BJ (cell line): ENCODE measurements around the gene CHAT. TPM values are rescaled to one million over a fixed set of nuclear protein-coding genes. Genes with fewer than 3 reads are reported as not detected.

Source experiments
- CTCF ChIA-PET: fragments of 350-600 bp; formaldehyde crosslinking; extraction: SDS; loops from one replicate; lab custom pipeline; 2021; ENCODE audit warnings: antibody characterized with exemption, inconsistent platforms; lab: Yijun Ruan, JAX
- POLR2A ChIA-PET: fragments of 300-600 bp; sonication (Branson Sonifier 250); formaldehyde crosslinking; extraction: SDS; loops from one replicate; lab custom pipeline; 2021; ENCODE audit warnings: antibody characterized with exemption; lab: Charles Lee
- DNase-seq: peaks from one replicate; pipeline ENCODE4 v3.0.0-alpha.2; 2011; ENCODE audit warnings: low read depth
- H3K27me3 ChIP-seq: 2 replicates; pipeline ENCODE4 v1.6.0; 2011; ENCODE audit warnings: low read length; ENCODE audit not compliant: control insufficient read depth, insufficient read depth
- H3K36me3 ChIP-seq: 2 replicates; pipeline ENCODE4 v1.5.1; 2011; ENCODE audit warnings: low read length; ENCODE audit not compliant: control insufficient read depth, insufficient read depth
- H3K4me3 ChIP-seq: 2 replicates; pipeline ENCODE4 v1.5.1; 2011; ENCODE audit warnings: low read depth, mild to moderate bottlenecking, control low read depth, low read length
- CTCF ChIP-seq: IDR thresholded peaks from 2 replicates; pipeline ENCODE4 v1.5.1; 2011; ENCODE audit warnings: low read depth, mild to moderate bottlenecking, control low read depth, inconsistent platforms, low read length, moderate library complexity; ENCODE audit not compliant: insufficient read depth
- polyA plus RNA-seq: library from polyadenylated mRNA; depleted of rRNA; stranded (reverse); fragments of >200 nt; gene quantifications from 2 replicates; pipeline ENCODE4 v1.2.3, GENCODE V29; 2011

CHAT gene
- polyA plus RNA-seq, 1 experiment, result not detected

DNA sequence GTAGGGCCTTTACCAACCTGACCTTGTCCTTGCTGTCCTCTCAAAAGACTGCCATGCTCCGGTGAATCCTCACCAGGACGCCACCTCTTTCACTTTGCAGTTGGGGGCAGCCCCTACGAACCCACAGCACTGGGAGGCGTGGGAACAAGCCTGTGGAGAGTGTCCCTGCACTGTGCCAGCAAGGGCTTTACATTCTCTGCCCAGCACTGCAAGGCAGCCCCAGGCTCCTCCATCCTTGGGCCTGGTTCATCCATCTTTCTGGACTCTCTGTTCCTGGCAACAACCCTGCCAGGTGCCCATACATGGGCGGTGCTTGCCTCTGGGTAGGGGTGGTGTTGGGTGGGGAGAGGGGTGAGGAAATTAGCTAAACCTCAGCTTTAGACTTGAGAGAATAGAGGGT is 1.4 kb downstream of the CHAT start:
- DNase-seq, result no peak
- no peak for TF ChIP-seq CTCF
- peaks cover 60% of the 10 kb centered on the region for H3K27me3 ChIP-seq
- ChIA-PET CTCF (no interaction called here), POLR2A (no interaction called here)
- H3K36me3 ChIP-seq, result no peaks in the 10 kb centered on the region
- H3K4me3 ChIP-seq, result no peak overlapping the region

DNA sequence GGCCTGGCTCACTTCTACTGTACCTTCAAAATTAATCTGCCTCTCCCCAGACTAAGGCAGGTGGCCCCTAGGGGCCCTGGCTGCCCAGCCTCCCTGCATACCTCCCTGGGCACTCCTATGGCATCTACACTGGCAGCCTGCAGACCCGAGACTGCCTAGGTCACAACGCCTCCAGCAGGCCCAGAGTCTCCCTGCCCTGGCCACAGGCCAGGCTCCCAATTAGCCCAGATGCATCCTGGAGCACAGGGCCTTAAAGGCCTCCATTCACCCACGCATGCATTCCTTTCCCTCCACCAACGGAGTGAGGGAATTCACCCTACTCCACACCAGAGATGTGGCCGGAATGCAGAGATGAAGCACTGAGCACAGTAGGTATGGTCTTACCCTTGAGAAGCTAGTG is 1.9 kb downstream of the CHAT start:
- ChIA-PET POLR2A (no interaction called here), CTCF (no interaction called here)
- no peaks in the 10 kb centered on the region for H3K36me3 ChIP-seq
- H3K27me3 ChIP-seq, result peaks cover 56% of the 10 kb centered on the region
- DNase-seq, result no peak
- H3K4me3 ChIP-seq, result no peak overlapping the region
- no peak for TF ChIP-seq CTCF

DNA sequence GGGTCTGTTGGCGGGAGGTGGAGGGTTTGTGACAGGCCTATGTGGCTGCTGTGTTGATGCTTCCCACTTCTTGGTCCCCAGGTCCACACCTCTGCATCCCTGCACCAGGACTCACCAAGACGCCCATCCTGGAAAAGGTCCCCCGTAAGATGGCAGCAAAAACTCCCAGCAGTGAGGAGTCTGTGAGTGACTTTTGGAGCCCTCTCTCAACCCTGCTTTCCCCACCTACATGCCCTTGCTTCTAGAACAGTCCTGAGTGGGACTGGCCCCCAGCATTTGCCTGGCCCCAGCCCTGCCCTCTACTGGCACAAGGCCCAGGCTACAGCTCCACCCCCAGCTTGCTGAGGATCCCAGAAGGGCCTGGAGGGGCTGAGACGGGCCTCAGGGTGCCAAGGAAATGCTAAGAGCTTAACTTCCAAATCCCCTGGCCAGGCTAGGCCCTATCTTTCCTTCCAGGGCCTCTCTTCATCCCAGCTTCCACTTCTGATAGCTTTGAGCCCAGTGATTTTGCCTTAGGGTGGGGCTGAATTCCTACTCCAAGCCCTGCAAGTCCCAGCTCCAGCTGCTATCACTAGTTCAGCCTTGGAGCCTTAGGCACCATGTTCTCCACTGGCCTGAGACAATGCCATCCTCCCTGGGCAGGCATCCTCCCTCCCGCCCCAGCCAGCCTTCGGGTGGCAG is 2.7 kb downstream of the CHAT start:
- peaks cover 50% of the 10 kb centered on the region for H3K27me3 ChIP-seq
- ChIA-PET POLR2A (no interaction called here), CTCF (no interaction called here)
- no peaks in the 10 kb centered on the region for H3K36me3 ChIP-seq
- no peak for TF ChIP-seq CTCF
- no peak for DNase-seq
- H3K4me3 ChIP-seq, result no peak overlapping the region

GRCh38 chr10:49617121-49618020 is 3.5 kb downstream of the CHAT start:
- no peak for TF ChIP-seq CTCF
- peaks cover 46% of the 10 kb centered on the region for H3K27me3 ChIP-seq
- no peak overlapping the region for H3K4me3 ChIP-seq
- no peaks in the 10 kb centered on the region for H3K36me3 ChIP-seq
- ChIA-PET CTCF (no interaction called here), POLR2A (no interaction called here)
- DNase-seq, result no peak

GRCh38 chr10:49618821-49619220 is 5.0 kb downstream of the CHAT start:
- TF ChIP-seq CTCF, result no peak
- H3K27me3 ChIP-seq, result peaks cover 34% of the 10 kb centered on the region
- no peak overlapping the region for H3K4me3 ChIP-seq
- ChIA-PET CTCF (no interaction called here), POLR2A (no interaction called here)
- no peaks in the 10 kb centered on the region for H3K36me3 ChIP-seq
- DNase-seq, result no peak
